ENCODE data around the gene TIAM2.

Gene TIAM2

DNA sequence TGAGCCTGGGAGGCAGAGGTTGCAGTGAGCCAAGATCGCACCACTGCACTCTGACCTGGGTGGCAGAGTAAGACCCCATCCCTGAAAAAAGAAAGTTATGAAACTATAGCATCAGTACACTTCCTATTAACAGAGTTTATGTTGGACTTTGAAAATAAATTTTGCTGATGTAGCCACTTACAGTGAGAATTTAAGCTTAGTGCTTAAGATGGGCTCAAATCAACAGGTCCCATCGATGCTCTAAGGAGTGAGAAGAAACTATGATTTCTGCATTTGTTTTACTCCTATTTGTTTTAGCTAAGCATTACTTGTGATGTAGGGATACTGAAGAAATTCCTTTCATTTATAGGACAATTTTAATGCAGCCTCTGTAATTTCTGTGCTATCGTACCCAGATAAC lies 175.4 kb downstream of the TIAM2 start:
- DNase-seq (ENCODE audit: extremely low spot score): no peak
- POLR2A ChIA-PET: no interaction called here
- CTCF ChIA-PET: interaction anchor here (1.1 to 5.2 kb wide), 8 partner anchors 12 to 495 kb away, joined by 3 to 79 read pairs (median 10); no protein-coding TSS in a partner anchor
- TF ChIP-seq, protein P1, sequence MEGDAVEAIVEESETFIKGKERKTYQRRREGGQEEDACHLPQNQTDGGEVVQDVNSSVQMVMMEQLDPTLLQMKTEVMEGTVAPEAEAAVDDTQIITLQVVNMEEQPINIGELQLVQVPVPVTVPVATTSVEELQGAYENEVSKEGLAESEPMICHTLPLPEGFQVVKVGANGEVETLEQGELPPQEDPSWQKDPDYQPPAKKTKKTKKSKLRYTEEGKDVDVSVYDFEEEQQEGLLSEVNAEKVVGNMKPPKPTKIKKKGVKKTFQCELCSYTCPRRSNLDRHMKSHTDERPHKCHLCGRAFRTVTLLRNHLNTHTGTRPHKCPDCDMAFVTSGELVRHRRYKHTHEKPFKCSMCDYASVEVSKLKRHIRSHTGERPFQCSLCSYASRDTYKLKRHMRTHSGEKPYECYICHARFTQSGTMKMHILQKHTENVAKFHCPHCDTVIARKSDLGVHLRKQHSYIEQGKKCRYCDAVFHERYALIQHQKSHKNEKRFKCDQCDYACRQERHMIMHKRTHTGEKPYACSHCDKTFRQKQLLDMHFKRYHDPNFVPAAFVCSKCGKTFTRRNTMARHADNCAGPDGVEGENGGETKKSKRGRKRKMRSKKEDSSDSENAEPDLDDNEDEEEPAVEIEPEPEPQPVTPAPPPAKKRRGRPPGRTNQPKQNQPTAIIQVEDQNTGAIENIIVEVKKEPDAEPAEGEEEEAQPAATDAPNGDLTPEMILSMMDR (IDR thresholded peaks at IDR 0.05; ENCODE audit: control extremely low read depth, extremely low read depth, low read depth, missing control alignments): no peak

GRCh38 chr6:155171109-155171746 lies 176.1 kb downstream of the TIAM2 start:
- POLR2A ChIA-PET: interaction anchor here (0.7 to 1.1 kb wide), 2 partner anchors 11 to 13 kb away, joined by 3 to 5 read pairs; no protein-coding TSS in a partner anchor
- peak; percentile 81 for DNase-seq (ENCODE audit: extremely low spot score)
- CTCF ChIA-PET: interaction anchor here (0.8 to 5.2 kb wide), 10 partner anchors 10 to 496 kb away, joined by 3 to 79 read pairs (median 7); no protein-coding TSS in a partner anchor
- TF ChIP-seq, protein P1 (IDR thresholded peaks at IDR 0.05; ENCODE audit: control extremely low read depth, extremely low read depth, low read depth, missing control alignments): no peak

GRCh38 chr6:155171747-155172449 lies 176.8 kb downstream of the TIAM2 start:
- ChIA-PET CTCF (interaction anchor here (0.8 to 5.2 kb wide), 9 partner anchors 9 to 497 kb away, joined by 3 to 79 read pairs (median 8); no protein-coding TSS in a partner anchor), POLR2A (interaction anchor here (0.7 to 1.1 kb wide), 3 partner anchors 11 to 13 kb away, joined by 3 to 5 read pairs (median 3); no protein-coding TSS in a partner anchor)
- TF ChIP-seq, protein P1 (IDR thresholded peaks at IDR 0.05; ENCODE audit: control extremely low read depth, extremely low read depth, low read depth, missing control alignments): no peak
- DNase-seq (ENCODE audit: extremely low spot score): no peak

DNA sequence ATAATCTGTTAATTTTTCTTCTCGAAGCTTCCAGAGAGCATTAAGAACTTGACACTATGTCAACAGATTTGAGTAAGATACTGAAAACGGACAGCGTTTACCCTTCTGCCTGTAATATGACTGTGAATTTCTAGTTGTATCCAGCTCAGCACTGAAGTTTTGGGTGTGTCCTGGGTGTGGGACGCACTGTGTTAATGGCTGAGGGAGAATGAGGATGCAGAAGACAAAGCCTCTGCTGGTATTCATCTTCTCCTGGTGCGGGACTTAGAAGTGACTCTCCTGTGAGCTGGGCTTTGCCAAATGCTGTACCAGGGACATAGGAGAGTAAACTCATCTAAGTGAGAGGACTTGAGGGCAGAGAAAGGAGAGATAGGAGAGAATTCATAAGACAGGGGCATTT lies 178.4 kb downstream of the TIAM2 start:
- DNase-seq (ENCODE audit: extremely low spot score): no peak
- CTCF ChIA-PET: interaction anchor here (0.6 to 5.2 kb wide), 13 partner anchors 9 to 498 kb away, joined by 3 to 79 read pairs (median 6); no protein-coding TSS in a partner anchor
- TF ChIP-seq, protein P1 (IDR thresholded peaks at IDR 0.05; ENCODE audit: control extremely low read depth, extremely low read depth, low read depth, missing control alignments): no peak
- POLR2A ChIA-PET: no interaction called here

DNA sequence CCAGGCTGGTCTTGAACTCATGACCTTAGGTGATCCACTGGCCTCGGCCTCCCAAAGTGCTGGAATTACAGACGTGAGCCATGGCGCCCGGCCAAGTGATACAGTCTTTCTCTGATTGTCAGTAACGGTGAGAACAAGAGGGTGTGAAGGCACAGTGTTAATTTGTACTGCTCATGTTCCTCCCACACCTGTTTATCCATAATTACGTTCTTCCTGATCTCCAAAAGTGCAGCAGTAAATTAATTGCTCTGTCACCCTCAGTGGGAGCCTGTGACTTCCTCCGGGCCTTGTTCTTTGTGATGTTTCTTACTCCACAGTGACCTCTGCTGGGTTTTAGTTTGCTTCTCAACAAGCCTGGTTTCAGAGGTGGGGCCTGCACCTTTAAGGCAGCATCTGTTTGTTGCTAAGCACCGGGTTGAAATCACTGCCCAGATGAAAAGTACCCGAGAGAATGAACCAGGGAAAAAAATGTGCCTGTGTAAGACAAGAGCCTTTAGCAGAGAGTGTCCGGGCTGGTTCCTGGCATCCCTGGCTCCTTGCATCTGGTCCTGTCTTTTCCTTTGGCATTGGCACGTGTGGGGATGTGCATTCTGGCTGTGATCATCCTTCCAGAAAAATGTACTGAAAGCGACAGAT lies 179.6 kb downstream of the TIAM2 start:
- ChIA-PET POLR2A (interaction anchor here (0.6 kb wide), 1 partner anchor 1626 kb away, joined by 3 read pairs; no protein-coding TSS in a partner anchor), CTCF (interaction anchor here (0.9 to 5.2 kb wide), 13 partner anchors 10 to 499 kb away, joined by 3 to 79 read pairs (median 5); no protein-coding TSS in a partner anchor)
- TF ChIP-seq, protein P1 (IDR thresholded peaks at IDR 0.05; ENCODE audit: control extremely low read depth, extremely low read depth, low read depth, missing control alignments): peak; percentile 57
- DNase-seq (ENCODE audit: extremely low spot score): peak; percentile 73
